ENCODE results near the gene NAB1.

Gene NAB1

DNA sequence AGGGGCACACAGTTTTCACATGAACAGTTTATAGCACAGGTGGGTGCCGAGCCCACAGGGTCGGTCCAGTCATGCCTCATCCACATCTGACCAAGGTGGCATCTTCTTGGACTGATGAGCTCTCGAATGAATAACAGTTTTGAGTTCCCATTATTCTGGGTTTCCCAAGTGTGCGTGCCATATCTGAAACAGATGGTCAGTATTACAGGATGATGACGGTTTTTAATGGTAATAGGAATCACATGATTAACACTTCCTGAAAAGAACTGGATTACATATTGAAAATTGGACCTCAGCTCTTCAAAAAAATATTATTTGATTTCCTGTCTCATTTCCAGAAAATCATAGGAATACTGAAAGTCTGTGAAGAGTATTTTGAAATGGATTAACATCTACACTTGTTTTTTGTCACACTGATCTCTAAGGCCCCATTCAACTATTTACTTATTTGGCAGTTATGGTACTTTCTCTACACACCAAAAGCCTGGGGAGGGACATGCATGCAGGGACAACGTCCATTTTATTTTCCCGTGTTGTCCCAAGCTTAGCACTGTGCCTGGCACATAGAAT, 22.2 kb upstream of the NAB1 start:
- TF ChIP-seq ZNF274 (IDR thresholded peaks at IDR 0.05; ENCODE audit: low read depth, low read length) = no peak
- no peak overlapping the region for H3K4me3 ChIP-seq (ENCODE audit: low read length)

DNA sequence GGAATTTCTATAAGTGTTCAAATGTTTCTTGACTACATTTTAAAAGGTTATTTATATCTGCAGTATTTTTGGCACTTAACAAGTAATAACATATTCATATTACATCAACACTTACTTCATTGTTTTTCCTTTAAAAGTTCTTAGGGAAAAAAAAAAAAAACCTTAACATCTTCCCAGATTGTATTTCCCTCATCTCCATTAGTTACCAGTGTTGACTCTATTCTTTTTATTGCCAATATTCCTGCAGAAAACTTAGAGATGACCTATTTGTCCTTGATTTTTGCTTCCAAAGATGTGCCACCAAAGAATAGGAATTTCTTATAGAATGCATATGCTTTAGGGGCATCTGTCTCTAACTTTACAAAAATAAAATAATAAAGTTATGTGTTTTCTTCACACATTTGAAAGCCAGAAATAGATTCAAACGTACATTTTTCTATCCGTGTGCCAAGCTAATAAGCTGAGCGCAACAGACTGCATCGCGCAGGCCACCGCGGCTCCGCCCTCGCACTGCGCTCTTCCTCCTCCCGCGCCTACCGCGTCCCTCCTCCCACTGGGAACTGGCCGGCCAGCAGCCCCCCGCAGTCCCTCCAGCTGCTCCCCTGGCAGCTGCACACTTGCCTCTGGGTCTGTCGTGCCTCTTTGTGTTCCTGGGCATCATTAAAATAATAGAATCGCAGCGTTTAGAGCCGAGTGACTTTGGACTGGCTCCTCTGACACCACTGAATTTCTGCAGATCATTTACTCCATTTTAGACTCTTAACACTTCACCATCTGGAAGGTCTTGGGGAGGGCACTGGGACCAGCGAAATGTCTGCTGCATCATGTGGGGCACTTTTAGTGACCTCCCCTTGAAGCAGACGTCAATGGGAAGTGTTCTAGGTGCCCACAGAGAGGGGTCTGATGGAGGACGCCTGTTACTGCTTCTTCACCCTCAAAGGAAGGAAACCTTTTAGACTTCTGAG, 21.2 kb upstream of the NAB1 start:
- peak overlapping the region; percentile 7; the same call in 1 of the 2 replicates for H3K4me3 ChIP-seq (ENCODE audit: low read length)
- no peak for TF ChIP-seq ZNF274 (IDR thresholded peaks at IDR 0.05; ENCODE audit: low read depth, low read length)

- no peak overlapping the region for H3K4me3 ChIP-seq (ENCODE audit: low read length)
- no peak for TF ChIP-seq ZNF274 (IDR thresholded peaks at IDR 0.05; ENCODE audit: low read depth, low read length)
These were observed 20.1 kb upstream of the NAB1 start for GRCh38 chr2:190628591-190629319.

GRCh38 chr2:190634381-190634780, 14.5 kb upstream of the NAB1 start:
- no peak overlapping the region for H3K4me3 ChIP-seq (ENCODE audit: low read length)
- TF ChIP-seq ZNF274 (IDR thresholded peaks at IDR 0.05; ENCODE audit: low read depth, low read length) = no peak

DNA sequence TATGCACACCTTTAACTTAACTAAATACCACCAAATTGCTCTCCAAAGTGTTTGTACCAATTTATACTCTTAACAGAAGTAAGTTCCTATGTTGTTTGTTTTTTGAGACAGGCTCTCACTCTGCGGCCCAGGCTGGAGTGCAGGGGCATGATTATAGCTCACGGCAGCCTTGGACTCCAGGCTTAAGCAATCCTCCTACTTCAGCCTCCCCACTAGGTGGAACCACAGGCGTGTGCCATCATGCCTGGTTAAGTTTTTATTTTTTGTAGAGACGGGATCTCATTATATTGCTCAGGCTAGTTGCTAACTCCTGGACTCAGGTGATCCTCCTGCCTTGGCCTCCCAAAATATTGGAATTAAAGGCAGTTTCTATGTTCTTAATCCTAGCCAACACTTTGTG, 13.1 kb upstream of the NAB1 start:
- no peak for TF ChIP-seq ZNF274 (IDR thresholded peaks at IDR 0.05; ENCODE audit: low read depth, low read length)
- no peak overlapping the region for H3K4me3 ChIP-seq (ENCODE audit: low read length)

DNA sequence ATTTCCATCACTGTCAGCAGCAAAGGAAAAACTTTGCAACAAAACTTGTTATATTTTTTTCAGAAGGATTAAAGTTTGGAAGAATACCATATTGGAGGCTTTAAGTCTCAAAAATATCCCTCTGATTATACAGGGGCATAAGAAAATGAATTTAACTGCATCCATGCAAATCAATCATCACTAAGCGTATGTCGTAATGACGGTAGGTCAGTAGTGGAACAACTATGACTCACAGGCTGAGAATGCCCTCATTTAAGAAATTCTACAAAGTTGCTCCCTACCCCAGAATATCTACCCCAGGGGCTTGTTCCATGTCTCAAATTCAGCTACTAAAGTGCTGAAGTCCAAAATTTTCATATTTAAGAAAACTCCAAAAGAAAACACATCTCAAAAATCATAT, 12.5 kb upstream of the NAB1 start:
- H3K4me3 ChIP-seq (ENCODE audit: low read length) = no peak overlapping the region
- TF ChIP-seq ZNF274 (IDR thresholded peaks at IDR 0.05; ENCODE audit: low read depth, low read length) = no peak

- no peak for TF ChIP-seq ZNF274 (IDR thresholded peaks at IDR 0.05; ENCODE audit: low read depth, low read length)
- no peak overlapping the region for H3K4me3 ChIP-seq (ENCODE audit: low read length)
These were observed 11.6 kb upstream of the NAB1 start for GRCh38 chr2:190637281-190637734.

DNA sequence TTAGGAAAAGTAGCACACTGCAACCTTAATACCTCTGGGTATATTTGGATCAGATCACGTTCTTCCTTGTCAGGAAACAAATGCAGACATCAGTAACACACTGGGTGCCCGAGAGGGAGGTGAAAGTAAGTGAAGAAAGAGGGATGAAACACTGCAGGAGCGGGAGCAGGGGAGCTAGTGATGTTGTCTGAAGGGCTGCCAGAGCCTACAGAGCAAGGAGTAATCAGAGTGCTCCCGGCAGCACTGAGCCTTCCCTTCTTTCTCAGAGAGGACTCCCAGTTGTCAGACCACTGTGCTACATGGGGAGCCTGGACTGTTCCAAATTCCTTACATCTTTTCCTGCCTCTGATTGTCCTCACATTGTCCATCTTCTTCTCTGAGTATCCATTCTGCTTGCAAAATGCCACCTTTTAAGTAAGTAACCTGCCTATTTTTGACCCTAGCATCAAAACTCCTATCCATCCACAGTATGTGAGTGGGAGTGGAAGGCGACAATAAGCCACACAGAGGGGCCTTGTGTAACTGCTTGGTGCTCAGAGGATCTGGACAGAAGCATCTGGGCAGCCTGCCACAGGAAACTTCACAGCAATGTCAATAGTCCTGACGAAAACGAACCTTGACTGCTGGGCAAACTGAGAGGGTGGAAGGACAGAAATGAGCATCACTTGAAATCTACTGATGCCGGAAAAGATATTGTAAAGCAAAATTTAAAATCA, 10.8 kb upstream of the NAB1 start:
- H3K4me3 ChIP-seq (ENCODE audit: low read length) = no peak overlapping the region
- no peak for TF ChIP-seq ZNF274 (IDR thresholded peaks at IDR 0.05; ENCODE audit: low read depth, low read length)

DNA sequence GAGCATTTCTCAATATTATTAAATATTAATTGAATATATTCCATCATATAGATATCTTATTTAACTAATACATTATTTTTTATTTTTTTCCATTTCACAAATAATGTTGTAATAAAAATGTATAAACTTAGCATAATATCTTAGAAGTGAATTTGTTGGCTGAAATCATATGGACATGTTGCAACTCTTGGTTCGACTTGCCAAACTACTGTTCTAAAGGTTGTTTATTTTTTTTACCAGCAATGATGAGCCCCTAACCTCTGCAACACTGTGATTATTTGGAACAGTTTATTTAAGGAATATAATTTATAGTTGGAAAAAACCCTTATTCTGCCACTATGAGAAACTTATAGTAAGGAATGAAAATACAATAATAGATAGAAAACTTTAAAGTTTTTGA, 8.8 kb upstream of the NAB1 start:
- TF ChIP-seq ZNF274 (IDR thresholded peaks at IDR 0.05; ENCODE audit: low read depth, low read length) = no peak
- no peak overlapping the region for H3K4me3 ChIP-seq (ENCODE audit: low read length)

DNA sequence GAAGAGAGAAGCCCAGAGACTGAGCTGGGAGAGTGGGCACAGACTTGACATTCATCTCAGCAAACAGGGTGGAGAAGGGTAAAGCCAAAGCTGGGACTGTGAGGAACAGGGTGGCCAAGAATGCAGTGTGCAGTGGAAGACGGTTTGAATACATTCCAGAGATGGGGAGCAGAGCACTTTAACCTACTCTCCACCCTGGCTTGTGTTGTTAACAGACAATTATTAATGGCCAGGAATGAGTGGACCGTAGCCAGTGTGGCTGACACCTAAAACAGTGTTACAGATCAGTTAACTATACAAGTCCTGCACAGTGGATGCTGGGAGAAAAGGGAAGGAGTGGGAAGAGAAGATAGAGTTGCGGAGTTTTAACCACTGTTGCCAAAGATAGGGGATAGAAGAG, 7.4 kb upstream of the NAB1 start:
- TF ChIP-seq ZNF274 (IDR thresholded peaks at IDR 0.05; ENCODE audit: low read depth, low read length) = no peak
- no peak overlapping the region for H3K4me3 ChIP-seq (ENCODE audit: low read length)

DNA sequence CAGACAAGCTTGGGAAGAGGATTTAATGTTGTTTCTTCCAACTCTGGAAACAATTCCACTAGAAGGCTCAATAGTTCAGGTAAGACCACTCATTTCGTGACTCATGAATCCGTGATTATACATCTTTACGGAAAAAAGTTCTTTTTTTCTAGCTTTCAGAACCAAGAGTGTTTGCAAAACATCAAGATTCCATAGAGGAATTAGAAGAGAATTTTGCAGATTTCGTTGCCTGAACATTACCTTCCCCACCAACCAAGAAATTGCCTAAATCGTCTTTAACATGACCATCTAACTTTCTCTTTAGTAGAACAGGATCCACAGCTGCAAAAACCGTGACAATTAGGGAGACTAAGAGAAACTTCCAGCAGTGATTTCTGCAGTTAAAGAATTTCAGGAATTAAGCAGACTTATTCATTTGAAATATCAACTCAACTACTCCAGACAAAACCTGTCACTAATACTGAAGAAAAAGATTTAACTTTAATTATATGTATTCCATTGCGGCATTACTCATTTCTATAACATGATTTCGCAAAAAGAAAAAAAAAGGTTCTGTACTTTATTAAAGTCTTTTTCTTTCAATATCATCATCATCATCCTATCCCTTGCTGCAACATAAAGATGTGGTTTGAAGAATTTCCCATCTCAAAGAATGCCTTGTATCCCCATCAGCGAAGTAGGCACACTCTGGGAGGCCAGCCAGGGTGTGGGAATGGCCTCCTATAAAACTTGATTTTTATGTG, 1.9 kb upstream of the NAB1 start:
- no peak for TF ChIP-seq ZNF274 (IDR thresholded peaks at IDR 0.05; ENCODE audit: low read depth, low read length)
- no peak overlapping the region for H3K4me3 ChIP-seq (ENCODE audit: low read length)

DNA sequence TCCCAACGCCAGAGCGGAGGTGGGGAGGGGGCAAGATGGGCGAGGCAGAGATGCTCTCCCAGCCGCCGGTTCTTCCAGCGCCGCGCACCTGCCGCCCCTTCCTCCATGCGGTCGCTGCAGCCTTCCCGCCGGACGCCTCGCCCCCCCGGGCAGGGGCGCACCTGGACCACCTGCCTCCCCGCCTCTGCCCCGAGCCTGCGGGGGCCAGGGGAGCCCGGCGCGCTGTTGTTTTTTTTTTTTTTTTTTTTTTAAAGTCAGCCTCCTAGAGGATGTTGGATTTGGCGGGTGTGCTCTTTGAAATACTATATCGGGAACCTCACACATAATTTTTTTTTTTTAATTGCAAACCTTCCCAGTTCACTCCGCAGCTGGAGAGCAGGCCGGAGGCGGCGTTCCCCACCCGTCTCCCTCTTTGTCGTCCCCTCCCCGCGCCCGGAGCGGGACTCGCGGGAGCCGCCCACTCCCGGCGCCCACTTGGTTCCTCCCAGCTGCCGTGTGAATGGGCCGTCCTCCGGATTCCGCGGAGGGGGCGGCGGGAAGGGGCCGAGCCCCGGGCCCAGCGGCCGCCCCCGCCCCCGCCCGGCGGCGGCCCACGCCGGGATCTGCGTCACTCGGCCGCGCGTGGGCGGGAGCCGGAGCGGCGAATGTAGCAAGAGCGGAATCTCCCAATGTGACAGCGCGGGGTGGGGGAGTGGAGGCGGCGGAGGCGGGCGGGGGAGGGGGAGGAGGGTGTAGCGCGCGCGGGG, 421 bp upstream of the NAB1 start:
- H3K4me3 ChIP-seq (ENCODE audit: low read length) = peak overlapping the region; percentile 86
- TF ChIP-seq ZNF274 (IDR thresholded peaks at IDR 0.05; ENCODE audit: low read depth, low read length) = no peak

Measured in GM08714 (cell line).